A549 treated with Mapracorat at 1 μM for 4 hours (cell line): ENCODE results near the gene FAM241B. TPM values are rescaled to one million over a fixed set of nuclear protein-coding genes. Genes with fewer than 3 reads are reported as not detected.

Experiments used
- total RNA-seq: library from RNA; stranded (reverse); fragments of 200-300 nt; extraction: Qiagen RNA extraction; gene quantifications from 5 replicates; pipeline ENCODE4 v1.2.3, GENCODE V29; 2022

FAM241B gene, protein sequence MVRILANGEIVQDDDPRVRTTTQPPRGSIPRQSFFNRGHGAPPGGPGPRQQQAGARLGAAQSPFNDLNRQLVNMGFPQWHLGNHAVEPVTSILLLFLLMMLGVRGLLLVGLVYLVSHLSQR
- total RNA-seq, result 15.9 to 17.9 TPM (median 17.7 TPM) in 5 replicates

DNA sequence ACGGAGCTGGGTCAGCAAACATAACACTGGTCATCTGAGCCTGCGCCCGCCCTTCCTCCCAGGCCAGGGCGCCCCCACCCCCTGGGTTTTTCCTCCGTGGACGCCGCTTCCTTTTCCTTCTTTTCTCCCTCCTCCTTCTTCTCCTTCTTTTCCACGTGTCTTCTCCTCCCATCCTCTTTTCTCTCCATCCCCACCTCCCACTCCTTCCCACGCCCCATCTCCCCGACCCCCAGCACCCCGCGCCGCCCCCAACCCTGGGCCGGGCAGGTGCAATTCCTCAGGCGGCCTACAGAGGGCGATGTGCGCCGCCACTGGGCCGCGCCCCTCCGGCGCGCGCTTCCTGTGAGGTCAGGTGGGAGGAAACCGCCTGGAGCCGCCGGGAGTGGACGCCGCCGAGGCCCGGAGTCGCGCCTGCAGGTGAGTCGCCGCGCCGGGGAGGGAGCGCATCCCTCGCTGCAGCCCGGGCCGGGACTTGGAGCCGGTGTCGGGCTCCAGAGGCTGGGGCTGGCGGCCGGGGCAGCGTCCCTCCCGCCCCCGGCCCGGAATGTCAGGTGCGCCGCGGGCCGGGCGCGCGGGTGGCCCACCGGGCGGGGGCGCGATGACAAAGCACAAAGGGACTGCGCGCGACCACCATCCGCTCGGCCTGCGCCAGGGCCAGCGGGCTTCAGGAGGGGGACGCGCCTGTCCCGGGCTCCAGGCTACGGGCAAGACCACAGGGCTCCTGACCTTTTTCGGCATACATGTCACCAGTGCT, at the start of gene FAM241B:
TSS of gene FAM241B (plus strand) at position 351 of the 754 bp plus-strand sequence. CDS start 1,497 bp downstream, outside the sequence.

Other genes starting within 250 kb of the FAM241B start
- 0.08 to 0.19 TPM (median 0.14 TPM) in 5 replicates for gene TACR2, start 213.3 kb upstream of the FAM241B start, total RNA-seq
- 83.0 to 108 TPM (median 104 TPM) in 5 replicates for gene TSPAN15, start 178.8 kb upstream of the FAM241B start, total RNA-seq
- gene NEUROG3, start 56.8 kb upstream of the FAM241B start, total RNA-seq, result not detected in 5 replicates
- 0.11 to 0.26 TPM (median 0.24 TPM) in 4 of 5 replicates, not detected in the other for gene COL13A1, start 171.7 kb downstream of the FAM241B start, total RNA-seq